ENCODE measurements around the gene TSPAN1. TPM values are rescaled to one million over a fixed set of nuclear protein-coding genes. Genes with fewer than 3 reads are reported as not detected.

TSPAN1 gene
- total RNA-seq, 2 donors from 2014 or later, result 0.66 to 5.2 TPM

DNA sequence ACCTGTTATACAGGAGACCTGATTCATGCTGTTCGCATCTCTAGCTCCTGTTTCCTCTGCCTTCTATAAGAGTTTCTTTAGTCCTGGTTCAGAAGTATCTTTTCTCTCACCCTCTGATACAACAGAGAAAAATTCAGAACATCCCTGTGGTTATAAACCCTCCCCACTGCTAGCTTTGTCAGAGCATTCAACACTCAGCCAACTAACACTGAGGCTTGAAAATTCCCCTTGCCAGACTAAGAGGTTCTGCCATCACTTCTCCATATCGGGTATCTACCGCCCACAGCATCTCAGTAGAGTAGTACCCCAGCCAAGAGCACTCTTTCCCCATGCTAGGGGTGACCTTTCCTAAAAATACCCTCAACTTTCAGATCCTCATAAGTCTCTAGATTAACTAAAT lies 22.9 kb upstream of the TSPAN1 start:
- no peaks in the 10 kb centered on the region for H3K9me3 ChIP-seq
- no peak for DNase-seq
- H3K4me1 ChIP-seq, result no peaks in the 10 kb centered on the region
- no peak for ATAC-seq
- 88 to 93% methylated on average over 3 of the region's 3 CpGs for WGBS, 2 donors
- H3K27me3 ChIP-seq, result no peaks in the 10 kb centered on the region
- no peak for TF ChIP-seq POLR2A (IDR thresholded peaks at IDR 0.05)
- TF ChIP-seq, protein P1, sequence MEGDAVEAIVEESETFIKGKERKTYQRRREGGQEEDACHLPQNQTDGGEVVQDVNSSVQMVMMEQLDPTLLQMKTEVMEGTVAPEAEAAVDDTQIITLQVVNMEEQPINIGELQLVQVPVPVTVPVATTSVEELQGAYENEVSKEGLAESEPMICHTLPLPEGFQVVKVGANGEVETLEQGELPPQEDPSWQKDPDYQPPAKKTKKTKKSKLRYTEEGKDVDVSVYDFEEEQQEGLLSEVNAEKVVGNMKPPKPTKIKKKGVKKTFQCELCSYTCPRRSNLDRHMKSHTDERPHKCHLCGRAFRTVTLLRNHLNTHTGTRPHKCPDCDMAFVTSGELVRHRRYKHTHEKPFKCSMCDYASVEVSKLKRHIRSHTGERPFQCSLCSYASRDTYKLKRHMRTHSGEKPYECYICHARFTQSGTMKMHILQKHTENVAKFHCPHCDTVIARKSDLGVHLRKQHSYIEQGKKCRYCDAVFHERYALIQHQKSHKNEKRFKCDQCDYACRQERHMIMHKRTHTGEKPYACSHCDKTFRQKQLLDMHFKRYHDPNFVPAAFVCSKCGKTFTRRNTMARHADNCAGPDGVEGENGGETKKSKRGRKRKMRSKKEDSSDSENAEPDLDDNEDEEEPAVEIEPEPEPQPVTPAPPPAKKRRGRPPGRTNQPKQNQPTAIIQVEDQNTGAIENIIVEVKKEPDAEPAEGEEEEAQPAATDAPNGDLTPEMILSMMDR (IDR thresholded peaks at IDR 0.05), result no peak
- H3K4me3 ChIP-seq, result no peak overlapping the region
- H3K36me3 ChIP-seq (replicated peaks in 1 of 2; ENCODE audit: insufficient read depth in 1 of 2, low read depth in 2 of 2), result no peaks in the 10 kb centered on the region
- intact Hi-C loops (cut with DNase I), result no loop called here
- no peak overlapping the region for H3K27ac ChIP-seq

DNA sequence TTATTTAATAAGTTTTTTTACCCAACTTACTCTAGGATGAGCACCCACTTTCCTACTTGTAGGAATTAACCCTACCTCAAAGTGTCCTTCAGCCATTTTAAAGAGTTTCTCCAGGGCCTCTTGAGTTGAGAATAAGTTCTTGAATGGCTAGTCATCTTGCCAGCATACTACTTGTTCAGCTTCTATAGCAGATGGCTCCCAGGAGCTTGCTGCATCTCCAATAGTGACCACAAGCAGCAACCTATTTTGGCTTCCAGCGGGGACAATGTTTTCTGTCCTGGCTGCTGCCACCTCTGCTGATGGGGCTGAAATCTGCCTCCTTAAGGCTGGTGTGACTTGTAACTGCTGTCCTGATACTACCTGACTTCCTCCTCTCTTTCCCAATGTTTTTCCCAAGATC lies 21.7 kb upstream of the TSPAN1 start:
- TF ChIP-seq POLR2A (IDR thresholded peaks at IDR 0.05), result no peak
- TF ChIP-seq, protein P1 (IDR thresholded peaks at IDR 0.05), result no peak
- no peaks in the 10 kb centered on the region for H3K27me3 ChIP-seq
- no peaks in the 10 kb centered on the region for H3K36me3 ChIP-seq (replicated peaks in 1 of 2; ENCODE audit: insufficient read depth in 1 of 2, low read depth in 2 of 2)
- intact Hi-C loops (cut with DNase I), result no loop called here
- no peak overlapping the region for H3K27ac ChIP-seq
- H3K4me3 ChIP-seq, result no peak overlapping the region
- WGBS, 2 donors, result 78 to 100% methylated on average over 1 of the region's 1 CpG
- ATAC-seq (no peak), DNase-seq (no peak)
- H3K9me3 ChIP-seq, result no peaks in the 10 kb centered on the region
- H3K4me1 ChIP-seq, result no peaks in the 10 kb centered on the region

DNA sequence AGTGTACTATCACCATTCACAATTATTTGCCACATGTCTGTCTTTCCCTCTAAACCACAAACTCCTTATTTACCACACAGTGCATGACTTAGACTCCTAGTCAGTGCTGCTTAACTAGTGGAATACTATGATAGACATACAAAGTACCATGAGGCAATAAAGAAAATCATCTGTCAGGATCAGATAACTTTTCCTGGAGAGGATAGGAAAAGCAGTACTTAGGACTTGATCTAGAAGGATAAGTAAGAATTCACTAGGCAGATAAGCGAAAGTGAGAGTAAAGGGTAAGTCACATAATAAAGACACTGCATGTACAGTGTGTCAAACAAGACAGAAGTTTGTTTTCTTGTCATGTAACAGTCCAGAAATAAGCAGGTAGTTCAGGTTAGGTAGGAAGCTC lies 21.2 kb upstream of the TSPAN1 start:
- TF ChIP-seq, protein P1 (IDR thresholded peaks at IDR 0.05), result no peak
- no peak for TF ChIP-seq POLR2A (IDR thresholded peaks at IDR 0.05)
- ATAC-seq (no peak), DNase-seq (no peak)
- 90 to 100% methylated on average over 1 of the region's 1 CpG for WGBS, 2 donors
- no peaks in the 10 kb centered on the region for H3K4me1 ChIP-seq
- no peak overlapping the region for H3K27ac ChIP-seq
- intact Hi-C loops (cut with DNase I), result no loop called here
- H3K27me3 ChIP-seq, result no peaks in the 10 kb centered on the region
- no peaks in the 10 kb centered on the region for H3K9me3 ChIP-seq
- no peak overlapping the region for H3K4me3 ChIP-seq
- no peaks in the 10 kb centered on the region for H3K36me3 ChIP-seq (replicated peaks in 1 of 2; ENCODE audit: insufficient read depth in 1 of 2, low read depth in 2 of 2)

DNA sequence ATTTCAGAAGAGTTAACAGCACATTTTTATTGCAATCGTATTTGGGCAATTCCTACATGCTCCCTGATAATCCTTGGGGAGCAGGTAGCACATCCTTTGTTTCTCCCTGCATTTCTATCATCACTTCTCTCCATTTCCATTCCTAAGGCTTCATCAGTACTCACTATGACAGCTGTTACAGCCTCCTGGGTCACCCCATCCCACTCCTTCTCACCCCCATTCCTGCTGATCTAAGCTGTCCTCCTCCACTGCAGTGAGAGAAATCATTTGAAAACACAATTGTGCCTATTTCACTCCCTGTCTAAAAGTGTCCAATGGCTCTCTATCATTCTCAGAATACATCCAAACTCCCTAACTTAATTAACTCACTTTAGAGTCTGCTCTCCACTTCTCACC lies 17.0 kb upstream of the TSPAN1 start:
- H3K4me1 ChIP-seq, result no peaks in the 10 kb centered on the region
- intact Hi-C loops (cut with DNase I), result no loop called here
- H3K27ac ChIP-seq, result no peak overlapping the region
- TF ChIP-seq, protein P1 (IDR thresholded peaks at IDR 0.05), result no peak
- no peak for TF ChIP-seq POLR2A (IDR thresholded peaks at IDR 0.05)
- no peak for ATAC-seq
- WGBS, 2 donors, result 85 to 87% methylated on average over 1 of the region's 1 CpG
- H3K36me3 ChIP-seq (replicated peaks in 1 of 2; ENCODE audit: insufficient read depth in 1 of 2, low read depth in 2 of 2), result no peaks in the 10 kb centered on the region
- no peak for DNase-seq
- H3K9me3 ChIP-seq, result no peaks in the 10 kb centered on the region
- H3K4me3 ChIP-seq, result no peak overlapping the region
- H3K27me3 ChIP-seq, result no peaks in the 10 kb centered on the region

All from body of pancreas (tissue), 4 donors.